Naive thymus-derived CD4-positive, alpha-beta T cell (primary cell): Measurements from ENCODE around the gene RAE1. TPM values are rescaled to one million over a fixed set of nuclear protein-coding genes. Genes with fewer than 3 reads are reported as not detected.

ENCODE experiments used
- ATAC-seq: fragments of 150-1000 bp; cut with Tn5 transposase; 2 replicates; pipeline ENCODE4 v1.10.0; 2021; ENCODE audit warnings: mild to moderate bottlenecking, moderate library complexity
- CTCF ChIA-PET: fragments of 350-600 bp; sonication (Branson Sonifier 250); formaldehyde crosslinking; loops from one replicate; lab custom pipeline; 2021; ENCODE audit warnings: antibody characterized with exemption; lab: Charles Lee
- POLR2A ChIA-PET: fragments of 350-600 bp; sonication (Branson Sonifier 250); formaldehyde crosslinking; loops from one replicate; lab custom pipeline; 2021; ENCODE audit warnings: antibody characterized with exemption, inconsistent platforms; lab: Charles Lee
- DNase-seq, 9 donors: peaks; one replicate each; pipeline versions ENCODE4 v3.0.0 to v3.0.0-alpha.2; 2020 to 2022; ENCODE audit warnings: mixed read lengths in 1 of 9
- H3K27ac ChIP-seq: one replicate; pipeline ENCODE4 v1.7.0; 2013; ENCODE audit warnings: mild to moderate bottlenecking, low read depth, low read length, moderate library complexity
- H3K27me3 ChIP-seq, 2 donors: one replicate each; pipeline ENCODE4 v1.7.0; 2013; ENCODE audit warnings: low read length in 2 of 2, mild to moderate bottlenecking in 2 of 2, moderate library complexity in 2 of 2; ENCODE audit not compliant: control insufficient read depth in 2 of 2, insufficient read depth in 2 of 2
- H3K36me3 ChIP-seq, 3 experiments: 1 replicate in 2 of 3; 2 replicates in 1 of 3; pipeline ENCODE4 v1.7.0; 2013; ENCODE audit warnings: low read length in 3 of 3, mild to moderate bottlenecking in 3 of 3, moderate library complexity in 1 of 3; ENCODE audit not compliant: insufficient read depth in 3 of 3, control insufficient read depth in 2 of 3
- H3K4me1 ChIP-seq, 2 donors: one replicate each; pipeline ENCODE4 v1.7.0; 2013; ENCODE audit warnings: low read length in 2 of 2, mild to moderate bottlenecking in 2 of 2, moderate library complexity in 1 of 2; ENCODE audit not compliant: control insufficient read depth in 2 of 2, insufficient read depth in 2 of 2
- H3K4me3 ChIP-seq: 2 replicates; pipeline ENCODE4 v1.7.0; 2013; ENCODE audit warnings: mild to moderate bottlenecking, low read length
- H3K9me3 ChIP-seq, 3 experiments: 1 replicate in 2 of 3; 2 replicates in 1 of 3; pipeline ENCODE4 v1.7.0; 2013; ENCODE audit warnings: low read length in 3 of 3; ENCODE audit not compliant: control insufficient read depth in 2 of 3
- H3K27ac Mint-ChIP-seq, 9 donors: one replicate each; pipeline ENCODE4 v1.8.0; 2020 to 2022; ENCODE audit warnings: mixed read lengths in 9 of 9, mild to moderate bottlenecking in 8 of 9, moderate library complexity in 5 of 9, inconsistent platforms in 2 of 9
- H3K27me3 Mint-ChIP-seq, 5 donors: one replicate each; pipeline ENCODE4 v1.8.0; 2021 to 2022; ENCODE audit warnings: mixed read lengths in 5 of 5, mild to moderate bottlenecking in 1 of 5
- H3K36me3 Mint-ChIP-seq, 5 donors: one replicate each; pipeline ENCODE4 v1.8.0; 2020 to 2022; ENCODE audit warnings: mixed read lengths in 5 of 5, mild to moderate bottlenecking in 3 of 5, inconsistent platforms in 1 of 5
- H3K4me1 Mint-ChIP-seq, 7 donors: one replicate each; pipeline ENCODE4 v1.8.0; 2020 to 2022; ENCODE audit warnings: mixed read lengths in 7 of 7, mild to moderate bottlenecking in 3 of 7, inconsistent platforms in 1 of 7
- H3K4me3 Mint-ChIP-seq, 10 donors: one replicate each; pipeline ENCODE4 v1.8.0; 2020 to 2022; ENCODE audit warnings: mild to moderate bottlenecking in 10 of 10, mixed read lengths in 10 of 10, moderate library complexity in 6 of 10, inconsistent platforms in 2 of 10
- H3K9me3 Mint-ChIP-seq, 11 donors: one replicate each; pipeline ENCODE4 v1.8.0; 2020 to 2022; ENCODE audit warnings: mixed read lengths in 11 of 11, mild to moderate bottlenecking in 4 of 11, inconsistent platforms in 1 of 11, moderate library complexity in 1 of 11
- intact Hi-C, 2 donors: fragments of 100-400 bp; cut with micrococcal nuclease; formaldehyde crosslinking; loops; one replicate each; pipeline ENCODE4 v1.15.1; 2023
- polyA plus RNA-seq, 2 donors: library from polyadenylated mRNA; unstranded; fragments of 300-500 nt; fragmentation: Illumina TruSeq; gene quantifications; one replicate each; pipeline ENCODE4 v1.2.3, GENCODE V29; 2021
- total RNA-seq, 6 experiments: library from RNA in 5 of 6; stranded (reverse) in 5 of 6; gene quantifications; 1 replicate in 5 of 6; 2 replicates in 1 of 6; pipeline ENCODE4 v1.2.3 and lab custom pipeline; 2021 to 2026

The RAE1 gene
- total and polyA plus RNA-seq, 7 experiments from 2014 or later, result 31.0 to 65.1 (median 40.4) TPM

- no peak overlapping the region for H3K27ac Mint-ChIP-seq
- Histone ChIP-seq H3K9me3 (no peaks in the 10 kb centered on the region), H3K27ac (no peak overlapping the region), H3K36me3 (no peaks in the 10 kb centered on the region), H3K4me3 (no peak overlapping the region), H3K4me1 (no peaks in the 10 kb centered on the region), H3K27me3 (no peaks in the 10 kb centered on the region)
- ATAC-seq (no peak), DNase-seq (no peak)
- H3K27me3 Mint-ChIP-seq, result peaks cover 35 to 53% (median 44%) of the 10 kb centered on the region in 5 donors
- H3K4me3 Mint-ChIP-seq, result no peak overlapping the region
- CTCF ChIA-PET, result interaction anchor here (1.5 kb wide), 1 partner anchor 14 kb away, joined by 4 read pairs; no protein-coding TSS in a partner anchor
- intact Hi-C loops, result no loop called here
- POLR2A ChIA-PET, result no interaction called here
- H3K36me3 Mint-ChIP-seq, result peaks cover 0 to 4% (median 0%) of the 10 kb centered on the region in 5 donors
- no peaks in the 10 kb centered on the region for H3K4me1 Mint-ChIP-seq
- no peaks in the 10 kb centered on the region for H3K9me3 Mint-ChIP-seq
Observed at GRCh38 chr20:57332105-57333089, 18.7 kb upstream of the RAE1 start.

GRCh38 chr20:57335392-57335791 lies 15.7 kb upstream of the RAE1 start:
- H3K4me1 ChIP-seq, result no peaks in the 10 kb centered on the region
- intact Hi-C loops, result no loop called here
- H3K4me3 ChIP-seq, result no peak overlapping the region
- no peak overlapping the region for H3K27ac ChIP-seq
- H3K9me3 Mint-ChIP-seq, result no peaks in the 10 kb centered on the region
- H3K27ac Mint-ChIP-seq, result no peak overlapping the region
- no peaks in the 10 kb centered on the region for H3K36me3 ChIP-seq
- H3K36me3 Mint-ChIP-seq, result peaks cover 0 to 4% (median 0%) of the 10 kb centered on the region in 5 donors
- no peak for DNase-seq
- CTCF ChIA-PET, result interaction anchor here (0.8 to 1.4 kb wide), 2 partner anchors 11 to 966 kb away, joined by 3 to 4 read pairs; no protein-coding TSS in a partner anchor
- POLR2A ChIA-PET, result no interaction called here
- no peak for ATAC-seq
- no peaks in the 10 kb centered on the region for H3K27me3 ChIP-seq
- no peaks in the 10 kb centered on the region for H3K9me3 ChIP-seq
- H3K27me3 Mint-ChIP-seq, result peaks cover 29 to 46% (median 38%) of the 10 kb centered on the region in 5 donors
- no peaks in the 10 kb centered on the region for H3K4me1 Mint-ChIP-seq
- no peak overlapping the region for H3K4me3 Mint-ChIP-seq

GRCh38 chr20:57341663-57342062 lies 9.4 kb upstream of the RAE1 start:
- Mint-ChIP-seq H3K27me3 (peaks cover under 1 to 39% (median 17%) of the 10 kb centered on the region in 5 donors), H3K27ac (no peak overlapping the region), H3K4me1 (no peaks in the 10 kb centered on the region), H3K4me3 (no peak overlapping the region), H3K9me3 (no peaks in the 10 kb centered on the region), H3K36me3 (no peaks in the 10 kb centered on the region)
- no peak overlapping the region for H3K27ac ChIP-seq
- no peaks in the 10 kb centered on the region for H3K4me1 ChIP-seq
- no peak for ATAC-seq
- H3K9me3 ChIP-seq, result no peaks in the 10 kb centered on the region
- POLR2A ChIA-PET, result no interaction called here
- no peak overlapping the region for H3K4me3 ChIP-seq
- H3K36me3 ChIP-seq, result no peaks in the 10 kb centered on the region
- intact Hi-C loops, result no loop called here
- H3K27me3 ChIP-seq, result no peaks in the 10 kb centered on the region
- CTCF ChIA-PET, result no interaction called here
- DNase-seq, result no peak

GRCh38 chr20:57342829-57343228 lies 8.2 kb upstream of the RAE1 start:
- Mint-ChIP-seq H3K27me3 (peaks cover 0 to 45% (median 15%) of the 10 kb centered on the region in 5 donors), H3K9me3 (no peaks in the 10 kb centered on the region), H3K4me1 (peaks cover 0 to 3% (median 0%) of the 10 kb centered on the region in 7 donors), H3K27ac (no peak overlapping the region), H3K4me3 (no peak overlapping the region), H3K36me3 (no peaks in the 10 kb centered on the region)
- ATAC-seq, result no peak
- DNase-seq, result no peak
- Histone ChIP-seq H3K36me3 (no peaks in the 10 kb centered on the region), H3K9me3 (no peaks in the 10 kb centered on the region), H3K27me3 (no peaks in the 10 kb centered on the region), H3K27ac (no peak overlapping the region), H3K4me3 (no peak overlapping the region), H3K4me1 (no peaks in the 10 kb centered on the region)
- CTCF ChIA-PET, result interaction anchor here (1.0 kb wide), 1 partner anchor 153 kb away, joined by 3 read pairs; no protein-coding TSS in a partner anchor
- POLR2A ChIA-PET, result no interaction called here
- intact Hi-C loops, result no loop called here

GRCh38 chr20:57346477-57346876 lies 4.6 kb upstream of the RAE1 start:
- DNase-seq (peak; percentile 35 to 63 (median 49)), ATAC-seq (peak; percentile 48)
- H3K9me3 ChIP-seq, result no peaks in the 10 kb centered on the region
- H3K9me3 Mint-ChIP-seq, result peaks cover 0 to 10% (median 0%) of the 10 kb centered on the region in 11 donors
- H3K27ac Mint-ChIP-seq, result no peak overlapping the region
- no peak overlapping the region for H3K4me3 ChIP-seq
- ChIA-PET POLR2A (no interaction called here), CTCF (interaction anchor here (0.5 to 1.5 kb wide), 10 partner anchors 9 to 985 kb away, joined by 3 to 6 read pairs (median 4); partner anchors contain the start of gene ZBP1)
- H3K36me3 ChIP-seq, result peaks cover 0 to 4% (median 0%) of the 10 kb centered on the region in 3 experiments
- intact Hi-C loops, result loop anchor here (1.0 to 5.0 kb wide), 4 partner anchors 248 to 1159 kb away; no protein-coding TSS in a partner anchor
- no peaks in the 10 kb centered on the region for H3K27me3 ChIP-seq
- H3K4me3 Mint-ChIP-seq, result no peak overlapping the region
- peaks cover 0 to 12% (median 6%) of the 10 kb centered on the region in 7 donors for H3K4me1 Mint-ChIP-seq
- H3K36me3 Mint-ChIP-seq, result no peaks in the 10 kb centered on the region
- H3K27me3 Mint-ChIP-seq, result peaks cover 0 to 36% (median 8%) of the 10 kb centered on the region in 5 donors
- H3K27ac ChIP-seq, result no peak overlapping the region
- H3K4me1 ChIP-seq, result peaks cover 0 to 6% of the 10 kb centered on the region in 2 donors

GRCh38 chr20:57347393-57347792 lies 3.7 kb upstream of the RAE1 start:
- no peak overlapping the region for H3K4me3 Mint-ChIP-seq
- Histone ChIP-seq H3K9me3 (no peaks in the 10 kb centered on the region), H3K36me3 (peaks cover 0 to 6% (median 0%) of the 10 kb centered on the region in 3 experiments), H3K27ac (no peak overlapping the region), H3K4me1 (peaks cover 0 to 14% of the 10 kb centered on the region in 2 donors), H3K27me3 (no peaks in the 10 kb centered on the region), H3K4me3 (no peak overlapping the region)
- intact Hi-C loops, result loop anchor here (2.0 to 5.0 kb wide), 3 partner anchors 247 to 1160 kb away; no protein-coding TSS in a partner anchor
- ATAC-seq (no peak), DNase-seq (no peak)
- peaks cover 0 to 27% (median 7%) of the 10 kb centered on the region in 5 donors for H3K27me3 Mint-ChIP-seq
- peak overlapping the region in 1 of 9 donors; percentile 69 for H3K27ac Mint-ChIP-seq
- peaks cover 0 to 1% (median 0%) of the 10 kb centered on the region in 5 donors for H3K36me3 Mint-ChIP-seq
- H3K9me3 Mint-ChIP-seq, result peaks cover 0 to 10% (median 0%) of the 10 kb centered on the region in 11 donors
- ChIA-PET CTCF (interaction anchor here (0.8 to 1.5 kb wide), 2 partner anchors 12 to 151 kb away, joined by 3 to 4 read pairs; no protein-coding TSS in a partner anchor), POLR2A (no interaction called here)
- H3K4me1 Mint-ChIP-seq, result peaks cover 8 to 21% (median 15%) of the 10 kb centered on the region in 7 donors
